Colon (tissue), 2 donors: ENCODE results near the gene MORN1.

ENCODE experiments used
- FAIRE-seq: peaks from 2 replicates; lab custom pipeline; 2012; peaks lifted over from hg19 to GRCh38; lab: Jason Lieb, UNC
- donor health status: control.
- donor health status: control.

Gene MORN1

GRCh38 chr1:2384941-2385481 lies 6.3 kb downstream of the MORN1 start:
- no peak for FAIRE-seq

GRCh38 chr1:2384130-2384860 lies 7.1 kb downstream of the MORN1 start:
- no peak for FAIRE-seq

GRCh38 chr1:2383576-2383975 lies 7.8 kb downstream of the MORN1 start:
- no peak for FAIRE-seq

GRCh38 chr1:2382621-2383361 lies 8.6 kb downstream of the MORN1 start:
- no peak for FAIRE-seq

- no peak for FAIRE-seq
Observed at GRCh38 chr1:2381741-2382620, 9.4 kb downstream of the MORN1 start.

GRCh38 chr1:2380816-2381591 lies 10.3 kb downstream of the MORN1 start:
- FAIRE-seq = no peak

GRCh38 chr1:2379733-2380404 lies 11.5 kb downstream of the MORN1 start:
- FAIRE-seq = no peak

GRCh38 chr1:2378956-2379732 lies 12.2 kb downstream of the MORN1 start:
- FAIRE-seq = no peak

GRCh38 chr1:2378441-2378851 lies 12.9 kb downstream of the MORN1 start:
- no peak for FAIRE-seq

- no peak for FAIRE-seq
Observed at GRCh38 chr1:2377751-2378440, 13.5 kb downstream of the MORN1 start.

GRCh38 chr1:2376931-2377672 lies 14.3 kb downstream of the MORN1 start:
- no peak for FAIRE-seq

- FAIRE-seq = no peak
Observed at GRCh38 chr1:2376261-2376741, 15.1 kb downstream of the MORN1 start.

- no peak for FAIRE-seq
Observed at GRCh38 chr1:2375923-2376260, 15.5 kb downstream of the MORN1 start.

- no peak for FAIRE-seq
Observed at GRCh38 chr1:2375246-2375922, 16.0 kb downstream of the MORN1 start.

- FAIRE-seq = no peak
Observed at GRCh38 chr1:2374252-2375155, 16.9 kb downstream of the MORN1 start.

GRCh38 chr1:2373551-2374251 lies 17.7 kb downstream of the MORN1 start:
- FAIRE-seq = no peak
